Liver (tissue), 9 donors: ENCODE data around the gene TBL1X. TPM values are rescaled to one million over a fixed set of nuclear protein-coding genes. Genes with fewer than 3 reads are reported as not detected.

Experiments
- DNase-seq: peaks from one replicate; pipeline ENCODE4 v3.0.0-alpha.2; 2017; ENCODE audit warnings: low spot score
- H3K27ac ChIP-seq, 2 donors: one replicate each; pipeline ENCODE4 v1.7.0; 2013; ENCODE audit warnings: inconsistent platforms in 2 of 2, low read length in 2 of 2, control low read depth in 1 of 2, low read depth in 1 of 2, mild to moderate bottlenecking in 1 of 2
- H3K27me3 ChIP-seq, 4 donors: one replicate each; pipeline versions ENCODE4 v1.6.1 to v1.7.0; 2013; ENCODE audit warnings: low read length in 3 of 4, inconsistent platforms in 1 of 4, mild to moderate bottlenecking in 1 of 4, moderate library complexity in 1 of 4; ENCODE audit not compliant: control insufficient read depth in 4 of 4, insufficient read depth in 4 of 4
- H3K36me3 ChIP-seq, 4 donors: one replicate each; pipeline versions ENCODE4 v1.6.1 to v1.7.0; 2013; ENCODE audit warnings: low read length in 3 of 4, mild to moderate bottlenecking in 3 of 4, low read depth in 1 of 4, moderate library complexity in 1 of 4; ENCODE audit not compliant: control insufficient read depth in 4 of 4, insufficient read depth in 3 of 4
- H3K4me1 ChIP-seq, 4 donors: one replicate each; pipeline versions ENCODE4 v1.6.1 to v1.7.0; 2013; ENCODE audit warnings: low read length in 3 of 4, mild to moderate bottlenecking in 3 of 4, moderate library complexity in 1 of 4; ENCODE audit not compliant: control insufficient read depth in 4 of 4, insufficient read depth in 4 of 4
- H3K4me3 ChIP-seq, 3 donors: one replicate each; pipeline versions ENCODE4 v1.6.1 to v1.7.0; 2013; ENCODE audit warnings: low read length in 3 of 3, control low read depth in 1 of 3, low read depth in 1 of 3, mild to moderate bottlenecking in 1 of 3
- H3K9ac ChIP-seq, 2 donors: one replicate each; pipeline ENCODE4 v1.7.0; 2013; ENCODE audit warnings: low read length in 2 of 2, mild to moderate bottlenecking in 2 of 2, moderate library complexity in 2 of 2, control low read depth in 1 of 2, low read depth in 1 of 2
- H3K9me3 ChIP-seq, 4 donors: one replicate each; pipeline versions ENCODE4 v1.6.1 to v1.7.0; 2013; ENCODE audit warnings: low read length in 3 of 4; ENCODE audit not compliant: control insufficient read depth in 4 of 4
- EGR1 ChIP-seq, 2 donors: IDR thresholded peaks; 2 replicates each; pipeline ENCODE4 v1.6.1; 2016 to 2018; ENCODE audit warnings: antibody characterized with exemption in 2 of 2, low read depth in 2 of 2
- FOXA1 ChIP-seq: IDR thresholded peaks from 2 replicates; pipeline ENCODE4 v1.6.1; 2016; ENCODE audit warnings: antibody characterized with exemption
- FOXA2 ChIP-seq: IDR thresholded peaks from 2 replicates; pipeline ENCODE4 v1.6.1; 2016; ENCODE audit warnings: antibody characterized with exemption
- GABPA ChIP-seq, 2 donors: IDR thresholded peaks in 1 of 2; conservative IDR thresholded peaks in 1 of 2; 2 replicates each; pipeline ENCODE4 v1.6.1; 2016; ENCODE audit warnings: antibody characterized with exemption in 2 of 2, mild to moderate bottlenecking in 1 of 2, moderate library complexity in 1 of 2
- HNF4A ChIP-seq, 2 donors: conservative IDR thresholded peaks; 2 replicates each; pipeline ENCODE4 v1.6.1; 2016; ENCODE audit warnings: antibody characterized with exemption in 2 of 2, mild to moderate bottlenecking in 2 of 2
- HNF4G ChIP-seq: IDR thresholded peaks from 2 replicates; pipeline ENCODE4 v1.6.1; 2016; ENCODE audit warnings: antibody characterized with exemption
- JUND ChIP-seq, 2 donors: IDR thresholded peaks; 2 replicates each; pipeline ENCODE4 v1.6.1; 2016; ENCODE audit warnings: antibody characterized with exemption in 2 of 2
- NR2F2 ChIP-seq: IDR thresholded peaks from 2 replicates; pipeline ENCODE4 v1.6.1; 2016; ENCODE audit warnings: antibody characterized with exemption
- RAD21 ChIP-seq, 2 donors: IDR thresholded peaks; 2 replicates each; pipeline ENCODE4 v1.6.1; 2016; ENCODE audit warnings: antibody characterized with exemption in 2 of 2, mild to moderate bottlenecking in 2 of 2
- RXRA ChIP-seq, 2 donors: IDR thresholded peaks; 2 replicates each; pipeline ENCODE4 v1.6.1; 2017 to 2018; ENCODE audit warnings: antibody characterized with exemption in 2 of 2, mild to moderate bottlenecking in 1 of 2
- SP1 ChIP-seq: IDR thresholded peaks from 2 replicates; pipeline ENCODE4 v1.6.1; 2018; ENCODE audit warnings: antibody characterized with exemption, mild to moderate bottlenecking
- TAF1 ChIP-seq: conservative IDR thresholded peaks from 2 replicates; pipeline ENCODE4 v1.6.1; 2016; ENCODE audit warnings: antibody characterized with exemption, mild to moderate bottlenecking
- YY1 ChIP-seq: IDR thresholded peaks from 2 replicates; pipeline ENCODE4 v1.6.1; 2016; ENCODE audit warnings: antibody characterized with exemption, mild to moderate bottlenecking
- WGBS: extraction: QIAGEN DNeasy Blood & Tissue Kit; methylation state at CpG from one replicate; pipeline ENCODE4 v1.1.7; 2013; 5-methylcytosine and 5-hydroxymethylcytosine counted together
- polyA plus RNA-seq, 2 donors: library from polyadenylated mRNA; stranded (reverse) in 1 of 2; unstranded in 1 of 2; fragments of 200-250 nt in 1 of 2; fragments of >200 nt in 1 of 2; fragmentation: Nextera tagmentation in 1 of 2; extraction: Ambion mirVana in 1 of 2; gene quantifications; one replicate each; pipeline versions ENCODE4 v1.2.1 to v1.2.3, GENCODE V29; 2013 to 2015
- total RNA-seq, 2 donors: library from RNA; depleted of rRNA; stranded (reverse); fragments of >200 nt; gene quantifications; one replicate each; pipeline ENCODE4 v1.2.3, GENCODE V29; 2014
- TF ChIP-seq, protein P1 (sequence below): IDR thresholded peaks from 2 replicates; pipeline ENCODE4 v1.6.1; 2016; ENCODE audit warnings: antibody characterized with exemption
- TF ChIP-seq, protein P2 (sequence below): IDR thresholded peaks from 2 replicates; pipeline ENCODE4 v1.6.1; 2016; ENCODE audit warnings: antibody characterized with exemption
- TF ChIP-seq, protein P3 (sequence below): IDR thresholded peaks from 2 replicates; pipeline ENCODE4 v1.6.1; 2016; ENCODE audit warnings: antibody characterized with exemption, mild to moderate bottlenecking
- TF ChIP-seq, protein P4 (sequence below): IDR thresholded peaks from 2 replicates; pipeline ENCODE4 v1.6.1; 2016; ENCODE audit warnings: antibody characterized with exemption
- TF ChIP-seq, protein P5 (sequence below): fragments of 150-350 bp; IDR thresholded peaks from 2 replicates; pipeline ENCODE4 v1.5.1; 2017; ENCODE audit warnings: improper control_type of control experiment, low read depth, low read length; ENCODE audit not compliant: missing input control
- donor health status: healthy.
- donor health status: healthy.
- donor health status: healthy.
- donor health status: healthy.
- donor health status: healthy.

Gene TBL1X
- total and polyA plus RNA-seq, 4 donors = 11.2 to 15.1 (median 11.8) TPM

DNA sequence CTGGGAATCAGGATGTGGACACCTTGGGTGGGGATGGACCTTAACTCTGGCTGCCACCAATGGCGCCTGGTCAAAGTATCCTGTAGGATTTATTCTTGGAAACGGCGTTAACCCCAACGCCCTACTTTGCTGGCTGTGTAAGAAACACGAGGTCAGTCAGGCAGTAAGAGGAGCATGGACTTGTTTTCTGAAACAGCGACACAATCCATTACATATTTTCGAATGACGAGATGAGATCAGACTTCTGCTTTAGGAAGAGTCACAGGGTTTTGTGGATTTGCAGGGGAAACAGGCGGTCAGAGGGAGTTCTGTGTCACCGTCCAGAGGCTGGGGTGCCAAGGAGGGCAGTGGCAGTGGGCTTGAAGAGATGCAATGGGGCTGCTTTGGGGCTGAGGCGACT is 92.2 kb downstream of the TBL1X start:
- TF ChIP-seq, protein P1, sequence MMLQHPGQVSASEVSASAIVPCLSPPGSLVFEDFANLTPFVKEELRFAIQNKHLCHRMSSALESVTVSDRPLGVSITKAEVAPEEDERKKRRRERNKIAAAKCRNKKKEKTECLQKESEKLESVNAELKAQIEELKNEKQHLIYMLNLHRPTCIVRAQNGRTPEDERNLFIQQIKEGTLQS = no peak
- no peak for TF ChIP-seq SP1
- TF ChIP-seq, protein P2, sequence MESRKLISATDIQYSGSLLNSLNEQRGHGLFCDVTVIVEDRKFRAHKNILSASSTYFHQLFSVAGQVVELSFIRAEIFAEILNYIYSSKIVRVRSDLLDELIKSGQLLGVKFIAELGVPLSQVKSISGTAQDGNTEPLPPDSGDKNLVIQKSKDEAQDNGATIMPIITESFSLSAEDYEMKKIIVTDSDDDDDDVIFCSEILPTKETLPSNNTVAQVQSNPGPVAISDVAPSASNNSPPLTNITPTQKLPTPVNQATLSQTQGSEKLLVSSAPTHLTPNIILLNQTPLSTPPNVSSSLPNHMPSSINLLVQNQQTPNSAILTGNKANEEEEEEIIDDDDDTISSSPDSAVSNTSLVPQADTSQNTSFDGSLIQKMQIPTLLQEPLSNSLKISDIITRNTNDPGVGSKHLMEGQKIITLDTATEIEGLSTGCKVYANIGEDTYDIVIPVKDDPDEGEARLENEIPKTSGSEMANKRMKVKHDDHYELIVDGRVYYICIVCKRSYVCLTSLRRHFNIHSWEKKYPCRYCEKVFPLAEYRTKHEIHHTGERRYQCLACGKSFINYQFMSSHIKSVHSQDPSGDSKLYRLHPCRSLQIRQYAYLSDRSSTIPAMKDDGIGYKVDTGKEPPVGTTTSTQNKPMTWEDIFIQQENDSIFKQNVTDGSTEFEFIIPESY = no peak
- no peak for TF ChIP-seq RXRA (IDR thresholded peaks at IDR 0.05)
- no peak for TF ChIP-seq HNF4A (conservative IDR thresholded peaks at IDR 0.05)
- no peak for TF ChIP-seq FOXA2
- no peak for TF ChIP-seq GABPA (IDR thresholded peaks at IDR 0.05 in 1 of 2, conservative IDR thresholded peaks at IDR 0.05 in 1 of 2)
- TF ChIP-seq EGR1 (IDR thresholded peaks at IDR 0.05; ENCODE audit: low read depth in 2 of 2) = no peak
- Histone ChIP-seq H3K27me3 (no peaks in the 10 kb centered on the region), H3K9me3 (no peaks in the 10 kb centered on the region), H3K27ac (peak overlapping the region; percentile 39 to 59), H3K4me3 (no peak overlapping the region), H3K9ac (no peak overlapping the region), H3K4me1 (peaks cover 0 to 24% (median 18%) of the 10 kb centered on the region in 4 donors), H3K36me3 (no peaks in the 10 kb centered on the region)
- 31% methylated on average over 11 of the region's 11 CpGs for WGBS
- DNase-seq = no peak

DNA sequence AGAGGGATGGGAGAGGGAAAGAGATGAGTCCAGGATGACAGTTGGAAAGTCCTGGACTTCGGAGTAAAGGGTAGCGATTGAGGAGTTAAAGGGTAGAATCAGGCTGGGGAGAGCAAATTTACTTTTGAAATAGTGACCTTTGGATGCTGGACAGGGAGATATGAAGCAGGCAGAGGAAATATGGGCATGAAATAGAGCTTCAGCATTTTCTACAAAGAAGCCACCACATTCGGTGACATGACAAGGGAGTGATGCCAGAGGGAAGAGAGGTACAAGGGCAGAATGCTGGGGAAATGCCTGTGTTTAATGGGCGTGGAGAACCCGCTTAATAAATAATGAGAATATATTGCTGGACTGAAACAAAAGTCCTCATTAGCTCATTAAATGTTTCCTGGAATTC is 92.7 kb downstream of the TBL1X start:
- no peak overlapping the region for H3K9ac ChIP-seq
- no peak for DNase-seq
- H3K36me3 ChIP-seq = no peaks in the 10 kb centered on the region
- H3K4me3 ChIP-seq = no peak overlapping the region
- 32% methylated on average over 5 of the region's 5 CpGs for WGBS
- peaks cover 0 to 24% (median 18%) of the 10 kb centered on the region in 4 donors for H3K4me1 ChIP-seq
- TF ChIP-seq, protein P3, sequence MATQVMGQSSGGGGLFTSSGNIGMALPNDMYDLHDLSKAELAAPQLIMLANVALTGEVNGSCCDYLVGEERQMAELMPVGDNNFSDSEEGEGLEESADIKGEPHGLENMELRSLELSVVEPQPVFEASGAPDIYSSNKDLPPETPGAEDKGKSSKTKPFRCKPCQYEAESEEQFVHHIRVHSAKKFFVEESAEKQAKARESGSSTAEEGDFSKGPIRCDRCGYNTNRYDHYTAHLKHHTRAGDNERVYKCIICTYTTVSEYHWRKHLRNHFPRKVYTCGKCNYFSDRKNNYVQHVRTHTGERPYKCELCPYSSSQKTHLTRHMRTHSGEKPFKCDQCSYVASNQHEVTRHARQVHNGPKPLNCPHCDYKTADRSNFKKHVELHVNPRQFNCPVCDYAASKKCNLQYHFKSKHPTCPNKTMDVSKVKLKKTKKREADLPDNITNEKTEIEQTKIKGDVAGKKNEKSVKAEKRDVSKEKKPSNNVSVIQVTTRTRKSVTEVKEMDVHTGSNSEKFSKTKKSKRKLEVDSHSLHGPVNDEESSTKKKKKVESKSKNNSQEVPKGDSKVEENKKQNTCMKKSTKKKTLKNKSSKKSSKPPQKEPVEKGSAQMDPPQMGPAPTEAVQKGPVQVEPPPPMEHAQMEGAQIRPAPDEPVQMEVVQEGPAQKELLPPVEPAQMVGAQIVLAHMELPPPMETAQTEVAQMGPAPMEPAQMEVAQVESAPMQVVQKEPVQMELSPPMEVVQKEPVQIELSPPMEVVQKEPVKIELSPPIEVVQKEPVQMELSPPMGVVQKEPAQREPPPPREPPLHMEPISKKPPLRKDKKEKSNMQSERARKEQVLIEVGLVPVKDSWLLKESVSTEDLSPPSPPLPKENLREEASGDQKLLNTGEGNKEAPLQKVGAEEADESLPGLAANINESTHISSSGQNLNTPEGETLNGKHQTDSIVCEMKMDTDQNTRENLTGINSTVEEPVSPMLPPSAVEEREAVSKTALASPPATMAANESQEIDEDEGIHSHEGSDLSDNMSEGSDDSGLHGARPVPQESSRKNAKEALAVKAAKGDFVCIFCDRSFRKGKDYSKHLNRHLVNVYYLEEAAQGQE = peak; percentile 25
- TF ChIP-seq TAF1 (no peak), NR2F2 (peak; percentile 32), FOXA1 (no peak), HNF4G (peak; percentile 94), GABPA (IDR thresholded peaks at IDR 0.05 in 1 of 2, conservative IDR thresholded peaks at IDR 0.05 in 1 of 2) (no peak), HNF4A (conservative IDR thresholded peaks at IDR 0.05) (peak; percentile 98 to 99), FOXA2 (peak; percentile 21), RXRA (IDR thresholded peaks at IDR 0.05) (peak; percentile 79 to 84), EGR1 (IDR thresholded peaks at IDR 0.05; ENCODE audit: low read depth in 2 of 2) (peak; percentile 32 to 60), YY1 (peak; percentile 45), JUND (IDR thresholded peaks at IDR 0.05) (peak; percentile 55 to 75), SP1 (peak; percentile 82), RAD21 (IDR thresholded peaks at IDR 0.05) (peak; percentile 40 to 59)
- TF ChIP-seq, protein P1 = peak; percentile 46
- TF ChIP-seq, protein P4, sequence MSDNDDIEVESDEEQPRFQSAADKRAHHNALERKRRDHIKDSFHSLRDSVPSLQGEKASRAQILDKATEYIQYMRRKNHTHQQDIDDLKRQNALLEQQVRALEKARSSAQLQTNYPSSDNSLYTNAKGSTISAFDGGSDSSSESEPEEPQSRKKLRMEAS = peak; percentile 60
- TF ChIP-seq, protein P2 = peak; percentile 52
- TF ChIP-seq, protein P5, sequence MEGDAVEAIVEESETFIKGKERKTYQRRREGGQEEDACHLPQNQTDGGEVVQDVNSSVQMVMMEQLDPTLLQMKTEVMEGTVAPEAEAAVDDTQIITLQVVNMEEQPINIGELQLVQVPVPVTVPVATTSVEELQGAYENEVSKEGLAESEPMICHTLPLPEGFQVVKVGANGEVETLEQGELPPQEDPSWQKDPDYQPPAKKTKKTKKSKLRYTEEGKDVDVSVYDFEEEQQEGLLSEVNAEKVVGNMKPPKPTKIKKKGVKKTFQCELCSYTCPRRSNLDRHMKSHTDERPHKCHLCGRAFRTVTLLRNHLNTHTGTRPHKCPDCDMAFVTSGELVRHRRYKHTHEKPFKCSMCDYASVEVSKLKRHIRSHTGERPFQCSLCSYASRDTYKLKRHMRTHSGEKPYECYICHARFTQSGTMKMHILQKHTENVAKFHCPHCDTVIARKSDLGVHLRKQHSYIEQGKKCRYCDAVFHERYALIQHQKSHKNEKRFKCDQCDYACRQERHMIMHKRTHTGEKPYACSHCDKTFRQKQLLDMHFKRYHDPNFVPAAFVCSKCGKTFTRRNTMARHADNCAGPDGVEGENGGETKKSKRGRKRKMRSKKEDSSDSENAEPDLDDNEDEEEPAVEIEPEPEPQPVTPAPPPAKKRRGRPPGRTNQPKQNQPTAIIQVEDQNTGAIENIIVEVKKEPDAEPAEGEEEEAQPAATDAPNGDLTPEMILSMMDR = no peak
- H3K9me3 ChIP-seq = no peaks in the 10 kb centered on the region
- H3K27ac ChIP-seq = peak overlapping the region; percentile 39 to 59
- no peaks in the 10 kb centered on the region for H3K27me3 ChIP-seq
